ENCODE measurements around the gene CAST.
"Not testable (repeated sequence)": the region's sequence is repeated elsewhere in the genome, so short reads cannot be mapped to it uniquely, and the experiment has no call there.

The CAST gene, protein sequence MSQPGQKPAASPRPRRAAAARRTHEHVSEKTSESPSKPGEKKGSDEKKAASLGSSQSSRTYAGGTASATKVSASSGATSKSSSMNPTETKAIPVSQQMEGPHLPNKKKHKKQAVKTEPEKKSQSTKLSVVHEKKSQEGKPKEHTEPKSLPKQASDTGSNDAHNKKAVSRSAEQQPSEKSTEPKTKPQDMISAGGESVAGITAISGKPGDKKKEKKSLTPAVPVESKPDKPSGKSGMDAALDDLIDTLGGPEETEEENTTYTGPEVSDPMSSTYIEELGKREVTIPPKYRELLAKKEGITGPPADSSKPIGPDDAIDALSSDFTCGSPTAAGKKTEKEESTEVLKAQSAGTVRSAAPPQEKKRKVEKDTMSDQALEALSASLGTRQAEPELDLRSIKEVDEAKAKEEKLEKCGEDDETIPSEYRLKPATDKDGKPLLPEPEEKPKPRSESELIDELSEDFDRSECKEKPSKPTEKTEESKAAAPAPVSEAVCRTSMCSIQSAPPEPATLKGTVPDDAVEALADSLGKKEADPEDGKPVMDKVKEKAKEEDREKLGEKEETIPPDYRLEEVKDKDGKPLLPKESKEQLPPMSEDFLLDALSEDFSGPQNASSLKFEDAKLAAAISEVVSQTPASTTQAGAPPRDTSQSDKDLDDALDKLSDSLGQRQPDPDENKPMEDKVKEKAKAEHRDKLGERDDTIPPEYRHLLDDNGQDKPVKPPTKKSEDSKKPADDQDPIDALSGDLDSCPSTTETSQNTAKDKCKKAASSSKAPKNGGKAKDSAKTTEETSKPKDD

DNA sequence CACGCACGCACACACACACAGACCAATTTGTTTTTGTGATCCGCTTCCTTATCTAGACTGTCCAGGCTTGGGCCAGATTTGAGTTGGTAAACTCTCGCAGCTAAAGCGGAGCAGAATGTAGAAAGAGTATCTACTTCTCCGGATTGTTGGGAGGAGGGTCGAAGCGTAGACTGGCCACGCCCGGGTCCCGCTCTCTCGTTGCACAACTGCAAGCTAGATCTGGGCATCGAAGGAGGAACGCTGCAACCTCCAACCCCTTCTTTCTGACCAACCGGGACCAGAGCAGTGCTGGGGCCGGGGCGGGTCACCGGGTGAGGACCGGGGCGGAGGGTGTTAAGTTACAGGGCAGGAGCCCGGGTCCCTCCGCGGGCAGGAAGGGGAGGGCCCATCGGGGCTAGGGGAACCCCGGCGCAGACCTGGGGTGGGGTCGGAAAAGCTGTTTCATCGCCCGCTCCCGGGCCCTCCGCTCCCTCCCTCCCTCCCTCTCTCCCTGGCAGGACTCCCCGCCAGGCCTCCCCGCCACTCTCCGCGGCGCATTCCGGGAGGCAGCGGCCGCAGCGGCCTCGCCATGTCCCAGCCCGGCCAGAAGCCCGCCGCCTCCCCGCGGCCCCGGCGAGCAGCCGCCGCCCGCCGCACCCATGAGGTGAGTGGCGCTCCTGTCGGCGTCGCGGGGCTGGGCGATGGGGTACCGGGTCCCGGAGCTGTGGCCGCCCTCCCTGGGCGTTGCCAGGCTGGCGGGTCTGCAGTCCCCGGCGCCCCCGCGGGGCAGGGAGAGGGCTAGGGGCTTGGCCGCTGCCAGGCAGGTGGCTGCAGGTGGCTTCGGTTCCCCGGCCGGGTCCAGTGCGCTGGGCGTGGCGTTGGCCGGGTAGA, at the start of gene CAST:
Gene CAST, plus strand, starts transcription at position 522 of the 870 bp plus-strand sequence. Its CDS starts 47 bp downstream, at position 569.
- peak in 1 of 2 experiments; percentile 46 for DNase-seq

- peak; percentile 38 to 81 for DNase-seq
These were observed 48.0 kb upstream of the CAST start for GRCh38 chr5:96614110-96614691.

- no peak for DNase-seq
These were observed 47.0 kb upstream of the CAST start for GRCh38 chr5:96615223-96615622.

GRCh38 chr5:96616801-96617200, 45.4 kb upstream of the CAST start:
- no peak for DNase-seq

DNA sequence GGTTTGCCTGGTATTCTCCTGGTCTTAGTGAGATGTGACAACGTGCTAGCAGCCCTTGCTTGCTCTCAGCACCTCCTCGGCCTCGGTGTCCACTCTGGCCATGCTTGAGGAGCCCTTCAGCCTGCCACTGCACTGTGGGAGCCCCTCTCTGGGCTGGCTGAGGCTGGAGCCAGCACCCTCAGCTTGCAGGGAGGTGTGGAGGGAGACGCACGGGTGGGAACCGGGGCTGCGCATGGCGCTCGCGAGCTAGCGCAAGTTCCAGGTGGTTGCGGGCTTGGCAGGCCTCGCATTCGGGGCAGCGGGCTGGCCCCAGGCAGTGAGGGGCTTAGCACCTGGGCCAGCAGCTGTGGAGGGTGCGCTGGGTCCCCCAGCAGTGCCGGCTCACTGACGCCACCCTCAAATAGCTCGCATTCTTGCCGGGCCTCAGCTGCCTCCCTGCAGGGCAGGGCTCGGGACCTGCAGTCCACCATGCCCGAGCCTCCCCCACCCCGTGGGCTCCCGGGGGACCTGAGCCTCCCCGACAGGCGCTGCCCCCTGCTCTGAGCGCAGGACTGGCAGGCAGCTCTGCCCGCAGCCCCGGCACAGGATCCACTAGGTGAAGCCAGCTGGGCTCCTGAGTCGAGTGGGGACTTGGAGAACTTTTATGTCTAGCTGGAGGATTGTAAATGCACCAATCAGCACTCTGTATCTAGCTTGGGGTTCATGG, 43.7 kb upstream of the CAST start:
- not testable (repeated sequence) for DNase-seq

- peak in 1 of 2 experiments; percentile 36 for DNase-seq
These were observed 42.2 kb upstream of the CAST start for GRCh38 chr5:96619946-96620345.

DNA sequence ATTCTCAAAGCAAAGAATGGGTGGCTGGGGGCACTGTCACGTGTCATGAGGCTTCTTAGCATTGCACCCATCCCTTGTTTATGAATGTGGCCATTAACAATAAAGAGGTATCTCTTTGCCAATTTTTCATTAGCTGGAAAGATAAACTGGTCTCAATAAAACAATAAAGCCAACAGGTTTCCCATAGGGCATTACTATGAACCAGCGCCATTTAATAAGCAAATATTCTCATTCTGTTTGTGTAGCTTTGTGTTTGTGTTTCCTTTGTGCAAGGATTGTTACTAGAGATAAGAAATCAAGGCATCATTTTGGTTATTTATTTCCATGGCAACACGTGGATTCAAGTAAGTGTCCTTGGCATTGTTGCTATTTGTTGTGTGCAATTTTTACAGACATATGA, 37.6 kb upstream of the CAST start:
- DNase-seq: no peak

DNA sequence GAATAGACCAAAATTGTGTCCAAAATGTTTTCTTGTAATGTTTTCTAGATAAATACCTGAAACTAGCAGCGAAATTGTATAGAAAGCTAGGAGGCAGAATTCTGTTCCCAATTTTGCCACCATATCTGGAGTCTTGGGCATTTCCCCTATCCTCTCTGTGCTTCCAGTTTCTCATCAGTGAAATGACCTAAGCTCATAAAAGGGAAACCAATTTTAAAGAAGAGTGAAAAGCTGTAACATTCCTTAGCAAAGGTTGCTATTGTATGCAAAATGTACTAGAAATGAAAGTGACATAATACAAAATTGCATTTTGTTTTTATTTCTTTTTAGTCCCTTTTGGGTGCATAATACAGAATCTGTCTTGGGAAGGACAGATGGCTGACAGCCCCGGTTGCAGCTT, 36.8 kb upstream of the CAST start:
- DNase-seq: no peak

DNA sequence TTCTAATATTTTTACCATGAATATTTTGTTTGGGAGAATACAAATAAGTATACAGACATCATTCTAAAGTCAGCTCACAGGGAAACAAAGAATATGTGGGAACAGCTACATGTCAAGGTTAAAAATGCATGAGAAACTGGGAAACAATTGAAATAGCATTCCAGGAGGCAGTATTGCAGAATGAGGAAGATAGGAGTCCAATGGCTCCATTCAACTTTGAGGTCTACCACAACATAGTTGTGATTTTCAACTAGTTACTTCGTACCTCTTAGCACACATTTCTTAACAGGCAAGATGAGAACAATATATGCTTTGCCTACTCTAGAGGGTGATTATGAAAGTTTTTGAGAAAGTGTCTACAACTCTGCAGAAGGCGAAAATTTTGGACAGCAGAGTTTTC, 35.2 kb upstream of the CAST start:
- DNase-seq: no peak

GRCh38 chr5:96627792-96628398, 34.3 kb upstream of the CAST start:
- no peak for DNase-seq

DNA sequence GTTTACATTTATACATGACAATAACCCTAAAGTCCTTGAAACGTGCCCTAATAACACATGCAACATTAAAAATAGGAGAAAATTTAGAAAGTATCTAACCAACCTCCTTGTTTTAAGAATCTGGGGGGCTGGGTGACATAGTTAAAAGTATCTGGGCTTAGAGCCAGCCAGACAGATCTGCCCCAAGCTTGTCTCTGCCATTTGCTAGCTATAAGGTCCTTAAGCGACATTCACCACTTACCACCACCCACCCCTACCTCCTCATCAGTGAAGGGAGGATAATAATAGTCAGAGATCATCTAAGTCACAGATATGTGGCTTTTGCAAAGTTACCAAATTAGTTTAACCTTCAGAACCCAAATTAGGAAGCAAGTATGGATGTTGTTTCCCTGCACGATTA, 33.8 kb upstream of the CAST start:
- no peak for DNase-seq

- DNase-seq: peak; percentile 40 to 74
These were observed 32.4 kb upstream of the CAST start for GRCh38 chr5:96629774-96630173.

- no peak for DNase-seq
These were observed 28.4 kb upstream of the CAST start for GRCh38 chr5:96633820-96634219.

DNA sequence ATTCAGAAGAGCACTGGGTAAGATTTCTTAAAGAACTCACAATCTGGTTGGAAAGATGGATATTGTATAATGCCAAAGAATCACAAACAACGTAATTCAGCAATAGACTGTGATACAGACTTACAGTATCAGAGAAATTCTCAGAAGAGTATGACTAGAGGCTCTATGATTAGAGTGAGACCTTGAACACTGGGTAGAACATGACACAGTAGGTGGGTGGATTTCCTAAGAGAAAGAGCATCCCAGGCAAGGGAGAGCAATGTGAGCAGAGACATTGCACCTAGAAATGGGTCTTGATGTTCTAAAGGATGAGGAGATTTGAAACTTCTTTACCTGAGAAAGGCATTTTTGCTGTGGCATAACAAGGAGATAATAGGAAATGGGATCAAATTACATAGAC, 27.3 kb upstream of the CAST start:
- DNase-seq: no peak

DNA sequence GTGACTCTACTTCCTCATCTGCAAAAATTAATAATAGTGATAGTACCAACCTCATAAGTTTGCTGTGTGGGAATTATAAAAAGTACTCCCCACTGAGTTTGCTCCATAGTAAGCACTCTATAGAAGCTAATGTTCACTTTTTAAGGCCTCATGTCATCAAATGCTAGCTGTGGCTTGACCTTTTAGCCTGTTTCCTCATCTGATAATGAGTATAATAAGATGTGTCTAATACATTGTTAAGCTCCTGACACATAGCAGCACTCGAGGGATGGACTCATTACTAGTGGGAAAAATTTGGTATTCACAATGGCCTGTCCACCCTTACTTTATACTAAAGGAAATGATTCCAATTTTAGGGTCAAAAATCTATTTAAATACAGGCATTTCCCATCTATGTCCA, 26.1 kb upstream of the CAST start:
- no peak for DNase-seq

DNA sequence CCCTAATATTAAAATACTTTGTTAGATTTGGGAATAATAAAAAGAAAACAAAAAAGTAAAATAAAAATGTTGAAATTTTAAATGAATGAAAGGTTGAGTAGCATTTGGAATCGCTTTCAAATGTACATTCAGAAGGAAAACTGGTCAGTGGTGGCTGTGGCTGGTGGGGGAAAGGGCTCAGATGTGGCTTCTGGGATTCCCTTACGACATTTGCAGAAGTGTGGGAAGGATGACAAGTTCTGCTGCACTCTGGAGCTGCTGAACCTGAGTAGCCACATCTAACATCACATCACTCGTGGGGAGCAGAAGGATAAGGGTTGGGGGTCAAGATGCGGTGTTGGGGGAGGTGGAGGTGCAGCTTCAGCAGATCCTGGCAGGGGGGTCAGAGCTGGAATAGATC, 25.6 kb upstream of the CAST start:
- DNase-seq: no peak

DNA sequence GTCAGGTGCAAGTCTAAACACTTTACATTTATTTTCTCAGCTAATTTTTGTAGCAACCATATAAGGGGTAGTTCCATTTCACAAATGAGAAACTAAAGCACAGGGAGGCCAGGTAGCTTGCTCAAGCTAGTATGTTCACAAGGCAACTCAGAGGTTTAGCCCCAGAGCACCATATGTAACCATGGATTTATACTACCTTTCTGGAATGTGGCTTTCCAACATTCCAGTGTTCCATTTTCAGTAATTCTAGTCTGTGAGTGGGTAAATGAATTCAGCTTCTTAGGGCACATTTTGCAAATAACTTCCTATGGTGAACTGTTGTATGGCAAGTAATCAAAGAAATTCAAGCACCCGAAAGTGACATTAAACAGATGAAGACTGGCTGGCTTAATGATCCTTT, 25.0 kb upstream of the CAST start:
- peak in 1 of 2 experiments; percentile 10 for DNase-seq

DNA sequence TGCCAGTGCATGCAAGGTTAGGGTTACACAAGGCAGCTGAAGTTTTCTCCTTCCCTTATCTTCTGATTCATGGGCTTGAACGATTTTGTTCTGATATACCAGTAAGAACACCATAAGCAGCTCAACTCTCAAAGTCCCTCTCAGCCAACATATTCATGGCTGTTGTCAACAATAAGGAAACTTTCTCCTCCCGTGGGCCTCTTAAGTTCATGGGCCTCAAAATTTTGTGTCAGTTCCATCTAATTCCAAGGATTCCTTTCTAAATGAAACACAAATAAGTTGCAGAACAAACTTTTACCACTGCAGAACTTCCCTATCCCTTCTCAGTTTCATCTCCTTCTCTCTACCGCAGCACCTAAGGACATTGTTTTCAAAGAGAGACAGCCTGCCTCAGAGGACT, 23.6 kb upstream of the CAST start:
- no peak for DNase-seq

- DNase-seq: no peak
These were observed 21.5 kb upstream of the CAST start for GRCh38 chr5:96640696-96641095.

DNA sequence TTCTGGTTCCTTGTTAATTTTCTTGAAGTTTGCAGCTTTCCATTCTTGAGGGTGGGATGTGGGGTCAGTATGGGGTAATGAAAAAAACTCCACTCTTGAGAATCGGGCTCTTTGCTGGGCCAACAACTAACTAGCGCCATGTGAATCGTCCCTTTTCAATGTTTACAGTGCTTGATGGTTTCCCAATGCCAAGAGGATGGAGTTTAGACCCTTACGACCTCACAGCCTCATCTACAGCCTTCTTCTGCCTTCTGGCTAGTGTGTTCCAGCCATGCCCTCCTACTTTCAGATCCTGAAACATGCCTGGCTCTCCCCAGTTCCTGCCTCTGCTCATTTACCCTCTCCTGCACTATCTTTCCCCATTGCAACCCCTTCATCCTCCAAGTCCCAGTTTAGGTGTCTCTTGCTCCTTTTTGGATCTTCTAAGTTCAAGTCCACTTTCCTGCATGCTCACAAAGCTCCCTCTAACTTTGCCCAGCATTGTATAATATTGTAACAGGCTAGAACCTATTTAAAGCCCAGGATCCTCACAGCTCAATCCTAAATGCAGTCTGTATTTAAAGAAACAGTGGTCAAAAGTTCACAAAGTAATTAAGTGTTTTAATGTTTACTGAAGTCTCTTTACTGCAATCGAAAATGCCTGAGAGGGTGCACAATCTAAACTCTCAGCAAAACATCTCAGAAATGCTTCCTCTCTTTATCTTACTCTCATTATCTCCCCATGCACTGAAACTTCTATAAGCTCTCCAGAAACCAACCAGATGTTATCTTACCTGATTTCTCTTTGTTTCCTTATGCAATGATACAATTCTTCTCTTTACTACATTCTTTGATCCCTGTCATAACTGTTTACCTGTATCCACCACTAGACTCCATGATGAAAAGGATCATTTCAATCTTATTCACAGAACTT, 20.6 kb upstream of the CAST start:
- DNase-seq: no peak

GRCh38 chr5:96642281-96642640, 19.9 kb upstream of the CAST start:
- DNase-seq: no peak
